Left ventricle myocardium superior (tissue), 1 donor: ENCODE results near the gene HOXA9. TPM values are rescaled to one million over a fixed set of nuclear protein-coding genes. Genes with fewer than 3 reads are reported as not detected.
A peak's percentile ranks its signal among the peaks of the same experiment; 100 is the strongest.

Experiments used
- ATAC-seq: fragments of 200-7000 bp; cut with Tn5 transposase; one replicate; pipeline ENCODE4 v1.9.1; 2020; ENCODE audit warnings: mild to moderate bottlenecking, moderate library complexity
- DNase-seq: peaks from one replicate; pipeline ENCODE4 v3.0.0-alpha.2; 2020
- intact Hi-C: fragments of 100-400 bp; cut with micrococcal nuclease; formaldehyde crosslinking; loops from one replicate; pipeline ENCODE4 v1.11.0; 2022
- total RNA-seq: library from RNA; stranded (reverse); fragmentation: NEBNext Ultra II Directional; extraction: Animal tissue kit (Norgen Biotek cat#: 25700); gene quantifications from one replicate; pipeline ENCODE4 v1.2.1, GENCODE V29; 2021
- donor health status: DM: no; HTN: yes; CAD: no; lungs with severe emphysema.

Gene HOXA9
- total RNA-seq, 1 donor from 2014 or later = not detected

DNA sequence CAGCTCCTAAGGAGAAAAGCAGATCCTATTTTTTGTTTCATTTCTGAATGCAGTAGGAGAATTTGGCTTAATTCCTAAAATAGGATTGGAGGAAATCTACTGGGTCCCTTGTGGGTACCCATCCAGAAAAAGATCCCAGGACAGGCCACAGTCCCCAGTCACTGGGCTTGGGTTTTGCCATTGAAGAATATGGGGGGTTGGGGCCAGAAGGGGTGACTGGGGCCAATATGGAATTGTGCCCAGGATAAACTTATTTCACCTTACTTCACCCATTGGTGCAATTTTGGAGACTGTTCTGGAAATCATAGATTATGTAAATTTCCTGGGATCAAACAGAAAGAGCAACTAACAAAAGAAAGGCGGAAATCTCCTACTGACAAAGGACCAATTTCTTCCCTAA lies 26.9 kb downstream of the HOXA9 start:
- intact Hi-C loops = no loop called here
- no peak for DNase-seq
- no peak for ATAC-seq

DNA sequence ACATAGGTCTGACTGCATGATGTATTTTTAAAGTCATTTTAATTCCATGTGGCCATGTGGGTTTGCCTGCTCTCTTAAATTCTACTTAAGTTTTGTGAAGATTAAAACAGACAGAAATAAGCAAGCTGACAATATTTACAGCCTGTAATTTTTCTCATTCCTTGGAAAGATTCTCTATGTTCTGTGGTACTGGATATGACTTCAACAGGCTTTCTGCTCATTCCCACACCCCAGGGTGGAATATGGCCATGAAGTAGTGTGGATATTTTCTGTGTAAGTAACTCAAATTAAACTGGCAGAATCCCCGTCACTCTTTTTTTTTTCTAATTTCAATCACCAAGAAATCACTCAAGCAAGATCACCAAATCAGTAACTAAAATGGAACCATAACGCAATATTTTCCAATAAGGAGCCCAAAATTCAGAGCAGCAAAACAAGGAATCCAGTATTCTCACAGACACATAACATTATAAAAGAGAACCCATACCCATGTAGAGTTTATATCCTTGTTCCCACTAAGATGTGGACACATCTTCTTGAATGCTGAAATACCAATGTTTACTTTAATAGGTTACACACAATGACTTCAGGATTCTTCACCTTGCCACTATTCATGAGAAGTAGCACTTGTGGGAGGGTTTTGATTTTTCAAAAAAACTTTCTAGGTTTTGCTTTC lies 27.6 kb downstream of the HOXA9 start:
- intact Hi-C loops = no loop called here
- ATAC-seq = no peak
- DNase-seq = no peak

GRCh38 chr7:27134392-27134791 lies 30.9 kb downstream of the HOXA9 start:
- DNase-seq (no peak), ATAC-seq (no peak)
- intact Hi-C loops = no loop called here

GRCh38 chr7:27133409-27134231 lies 31.7 kb downstream of the HOXA9 start:
- ATAC-seq = no peak

GRCh38 chr7:27132978-27133377 lies 32.4 kb downstream of the HOXA9 start:
- no peak for DNase-seq
- no peak for ATAC-seq
- intact Hi-C loops = no loop called here

More at GRCh38 chr7:27133409-27134231, 31.7 kb downstream of the HOXA9 start:
- intact Hi-C loops = no loop called here
- no peak for DNase-seq

- DNase-seq = no peak
- no peak for ATAC-seq
- intact Hi-C loops = no loop called here
Measured at GRCh38 chr7:27132214-27132613, 33.1 kb downstream of the HOXA9 start.

DNA sequence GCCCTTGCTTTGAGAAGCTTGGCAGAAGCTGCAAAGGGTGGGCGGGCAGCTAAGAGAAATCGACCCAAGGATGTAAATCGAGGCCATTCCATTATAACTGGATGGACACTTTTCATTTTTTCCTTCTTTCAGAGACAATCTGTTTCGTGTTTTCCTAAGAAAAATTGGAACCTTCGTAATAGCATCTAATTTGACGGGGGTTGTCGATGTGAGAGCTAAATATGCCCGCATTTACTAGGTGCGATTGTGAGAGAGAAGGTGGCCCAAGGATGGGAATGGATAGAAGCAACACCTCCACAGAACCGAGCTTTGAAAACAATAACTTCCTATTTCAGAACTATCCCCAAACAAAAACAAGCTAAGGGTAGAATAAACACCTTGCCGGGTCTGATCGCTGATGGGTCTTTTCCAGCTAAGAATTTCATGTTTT lies 33.9 kb downstream of the HOXA9 start:
- ATAC-seq (no peak), DNase-seq (no peak)
- intact Hi-C loops = no loop called here

GRCh38 chr7:27130540-27131389 lies 34.6 kb downstream of the HOXA9 start, which contains the start of gene HOXA4:
TSS of gene HOXA4 (minus strand) at chr7:27130757. CDS start at chr7:27130733, 24 bp downstream.
- intact Hi-C loops = no loop called here
- ATAC-seq (peak; percentile 85), DNase-seq (peak; percentile 85)

- intact Hi-C loops = no loop called here
- no peak for ATAC-seq
- no peak for DNase-seq
Measured at GRCh38 chr7:27129729-27130539, 35.4 kb downstream of the HOXA9 start.

GRCh38 chr7:27128776-27129728 lies 36.3 kb downstream of the HOXA9 start:
- DNase-seq = no peak
- intact Hi-C loops = no loop called here
- ATAC-seq = no peak

DNA sequence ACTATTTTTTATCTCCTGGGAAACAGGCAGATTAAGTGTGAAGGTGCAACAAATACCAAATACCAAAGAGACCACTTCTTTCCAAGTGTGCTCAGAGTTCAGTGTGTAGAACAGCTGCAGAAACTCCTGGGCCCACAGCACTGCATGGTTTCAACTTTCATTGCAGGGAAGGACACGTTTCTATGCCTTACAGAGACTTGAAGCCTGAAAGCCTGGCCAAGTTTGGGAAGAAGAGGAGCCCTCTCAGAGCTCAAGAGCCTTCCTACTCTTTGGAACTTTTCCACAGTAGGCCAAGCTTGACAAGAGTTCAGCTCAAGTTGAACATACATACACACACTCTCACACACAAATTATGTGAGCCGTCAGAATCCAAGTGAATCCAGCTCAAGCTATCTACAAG lies 37.3 kb downstream of the HOXA9 start:
- intact Hi-C loops = no loop called here
- ATAC-seq (no peak), DNase-seq (no peak)

DNA sequence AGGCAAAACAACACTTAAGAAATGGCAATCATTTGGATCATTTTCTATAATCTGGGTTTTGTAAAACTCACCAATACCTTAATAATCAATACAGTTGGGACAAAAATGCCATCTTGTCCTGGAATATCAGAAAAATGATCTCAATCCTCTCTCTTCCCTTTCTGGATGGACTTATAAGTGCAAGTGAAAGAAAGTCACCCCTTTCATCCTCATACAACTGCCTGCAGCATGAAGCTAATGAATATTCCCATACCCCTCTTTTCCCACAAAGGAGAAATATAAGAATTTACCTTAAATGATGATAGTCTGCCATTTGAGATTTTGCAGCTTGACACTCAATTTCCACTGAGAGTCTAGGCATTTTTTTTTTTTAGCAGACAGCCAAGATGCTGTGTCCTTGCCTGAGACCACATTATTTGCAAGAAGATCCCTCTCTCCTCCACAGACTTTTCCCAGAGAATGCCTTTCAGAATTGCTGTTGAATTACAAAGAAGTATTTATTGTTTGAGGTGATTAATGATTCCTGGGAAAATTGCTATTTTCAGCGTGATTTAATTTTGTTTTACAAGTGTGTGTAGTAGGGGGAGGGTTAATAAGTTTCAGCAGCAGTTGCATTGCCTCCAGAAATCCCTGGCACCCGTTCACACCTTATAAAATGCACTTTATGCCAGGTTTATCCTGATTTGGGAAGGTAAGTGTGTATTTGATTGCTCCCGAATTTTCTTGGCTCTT lies 38.6 kb downstream of the HOXA9 start:
- ATAC-seq = no peak
- intact Hi-C loops = no loop called here
- no peak for DNase-seq

DNA sequence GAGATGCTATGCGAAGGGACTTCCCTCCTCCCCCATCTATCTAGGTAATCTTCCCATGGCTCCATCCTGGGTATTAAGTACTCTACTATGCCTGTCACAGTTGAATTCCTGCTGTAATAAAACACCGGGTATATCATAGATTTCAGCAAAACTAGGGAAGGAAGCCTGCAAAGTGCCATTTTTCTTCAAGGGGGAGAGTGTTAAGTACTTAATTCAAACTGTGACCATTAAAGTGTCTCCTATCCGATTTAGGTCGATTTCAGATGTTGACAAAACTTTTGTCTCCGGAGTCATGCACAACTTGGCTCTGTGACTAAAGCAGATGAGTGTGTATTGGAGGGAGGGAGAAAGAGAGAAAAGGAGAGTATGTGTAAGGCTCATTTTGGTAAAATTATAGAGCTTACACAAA lies 39.3 kb downstream of the HOXA9 start:
- intact Hi-C loops = no loop called here
- ATAC-seq (no peak), DNase-seq (no peak)

DNA sequence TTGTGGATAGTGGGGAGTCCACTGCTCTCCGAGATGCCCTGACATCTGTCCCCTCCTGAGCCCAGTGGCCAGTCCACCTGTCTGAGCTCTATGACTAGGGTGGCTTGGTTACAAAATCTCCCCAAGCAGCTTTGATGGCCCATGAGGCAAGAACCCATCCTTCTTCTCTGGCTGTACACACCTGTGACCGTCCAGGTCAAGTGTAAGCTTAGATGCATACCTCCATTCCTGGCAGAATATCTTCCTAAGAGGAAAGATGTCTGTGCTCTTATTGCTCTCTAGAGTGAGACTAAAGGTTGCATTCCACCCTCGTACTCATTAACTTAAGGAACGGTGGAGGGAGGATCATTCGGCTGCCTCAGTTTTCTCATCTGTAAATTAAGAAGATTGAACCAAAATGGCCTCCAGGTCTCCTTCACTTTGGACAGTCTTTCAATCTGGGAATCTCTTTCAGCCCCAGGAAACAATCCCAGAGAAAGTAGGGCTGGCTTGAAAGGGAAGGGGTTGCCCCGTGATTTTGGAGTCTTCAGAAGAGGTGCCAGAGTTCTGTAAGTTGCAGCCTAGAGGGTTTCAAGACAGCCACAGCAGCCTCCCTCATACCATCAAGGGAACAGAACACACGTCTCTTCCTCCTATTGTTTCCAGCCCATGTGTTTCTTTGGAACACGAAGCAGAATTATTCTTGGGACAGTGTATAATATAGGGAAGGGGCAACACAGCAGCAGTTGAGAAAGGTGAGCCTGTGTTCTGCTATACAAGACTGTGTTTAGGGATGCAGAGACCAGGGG lies 40.2 kb downstream of the HOXA9 start:
- ATAC-seq (no peak), DNase-seq (no peak)
- intact Hi-C loops = no loop called here

GRCh38 chr7:27124096-27124901 lies 41.0 kb downstream of the HOXA9 start:
- no peak for ATAC-seq
- no peak for DNase-seq

More at GRCh38 chr7:27124096-27124901, 41.0 kb downstream of the HOXA9 start:
- intact Hi-C loops = no loop called here
